CD4-positive, CD25-positive, alpha-beta regulatory T cell (primary cell): ENCODE measurements around the gene TECTA. TPM values are rescaled to one million over a fixed set of nuclear protein-coding genes. Genes with fewer than 3 reads are reported as not detected.
"Not testable (repeated sequence)": the region's sequence is repeated elsewhere in the genome, so short reads cannot be mapped to it uniquely, and the experiment has no call there.

Experiments
- ATAC-seq, 2 donors: fragments of 150-1000 bp; cut with Tn5 transposase; one replicate each; pipeline ENCODE4 v1.10.0; 2021; ENCODE audit warnings: low read depth in 2 of 2, moderate number of reproducible peaks in 2 of 2, moderate library complexity in 1 of 2
- DNase-seq, 3 donors: peaks; one replicate each; pipeline versions ENCODE4 v3.0.0 to v3.0.0-alpha.2; 2012 to 2022; ENCODE audit warnings: mixed read lengths in 1 of 3
- H3K27ac ChIP-seq: one replicate; pipeline ENCODE4 v1.7.0; 2013; ENCODE audit warnings: mild to moderate bottlenecking, low read length; ENCODE audit not compliant: insufficient read depth, poor library complexity, severe bottlenecking
- H3K27me3 ChIP-seq: one replicate; pipeline ENCODE4 v1.7.0; 2013; ENCODE audit warnings: low read length; ENCODE audit not compliant: control insufficient read depth, insufficient read depth
- H3K36me3 ChIP-seq: one replicate; pipeline ENCODE4 v1.7.0; 2013; ENCODE audit warnings: mild to moderate bottlenecking, low read length, moderate library complexity; ENCODE audit not compliant: control insufficient read depth, insufficient read depth
- H3K4me1 ChIP-seq: 2 replicates; pipeline ENCODE4 v1.7.0; 2013; ENCODE audit warnings: mild to moderate bottlenecking, low read length; ENCODE audit not compliant: insufficient read depth, control insufficient read depth, poor library complexity, severe bottlenecking
- H3K4me3 ChIP-seq: one replicate; pipeline ENCODE4 v1.7.0; 2013; ENCODE audit warnings: low read depth, mild to moderate bottlenecking, low read length, moderate library complexity
- H3K9me3 ChIP-seq, 2 experiments: 1 replicate in 1 of 2; 2 replicates in 1 of 2; pipeline ENCODE4 v1.7.0; 2013; ENCODE audit warnings: low read length in 2 of 2, mild to moderate bottlenecking in 1 of 2, moderate library complexity in 1 of 2; ENCODE audit not compliant: control insufficient read depth in 2 of 2
- H3K27ac Mint-ChIP-seq, 3 donors: one replicate each; pipeline ENCODE4 v1.8.0; 2020 to 2022; ENCODE audit warnings: mild to moderate bottlenecking in 3 of 3, mixed read lengths in 3 of 3, moderate library complexity in 2 of 3
- H3K27me3 Mint-ChIP-seq: one replicate; pipeline ENCODE4 v1.8.0; 2022; ENCODE audit warnings: mild to moderate bottlenecking, mixed read lengths
- H3K36me3 Mint-ChIP-seq: one replicate; pipeline ENCODE4 v1.8.0; 2020; ENCODE audit warnings: mixed read lengths
- H3K4me1 Mint-ChIP-seq, 4 donors: one replicate each; pipeline ENCODE4 v1.8.0; 2020 to 2022; ENCODE audit warnings: mixed read lengths in 4 of 4, mild to moderate bottlenecking in 1 of 4
- H3K4me3 Mint-ChIP-seq, 4 donors: one replicate each; pipeline ENCODE4 v1.8.0; 2020 to 2022; ENCODE audit warnings: mild to moderate bottlenecking in 4 of 4, mixed read lengths in 4 of 4, moderate library complexity in 3 of 4
- H3K9me3 Mint-ChIP-seq, 7 donors: one replicate each; pipeline ENCODE4 v1.8.0; 2020 to 2022; ENCODE audit warnings: mixed read lengths in 7 of 7, mild to moderate bottlenecking in 3 of 7, moderate library complexity in 2 of 7
- polyA plus RNA-seq, 4 donors: library from polyadenylated mRNA; unstranded; fragments of 300-500 nt; fragmentation: Illumina TruSeq; gene quantifications; one replicate each; pipeline ENCODE4 v1.2.3, GENCODE V29; 2021
- total RNA-seq: library from RNA; stranded (reverse); gene quantifications from one replicate; pipeline ENCODE4 v1.2.3, GENCODE V29; 2022

The TECTA gene
- total and polyA plus RNA-seq, 5 donors from 2014 or later, result 0.30 to 0.78 TPM; not detected in 3

- Histone ChIP-seq H3K36me3 (no peaks in the 10 kb centered on the region), H3K4me1 (no peaks in the 10 kb centered on the region), H3K4me3 (no peak overlapping the region), H3K27me3 (no peaks in the 10 kb centered on the region), H3K27ac (no peak overlapping the region), H3K9me3 (no peaks in the 10 kb centered on the region)
- DNase-seq, result no peak
- H3K27me3 Mint-ChIP-seq, result peaks cover 12% of the 10 kb centered on the region
- H3K27ac Mint-ChIP-seq, result peak overlapping the region in 1 of 3 donors; percentile 18
- ATAC-seq, result no peak
- H3K36me3 Mint-ChIP-seq, result no peaks in the 10 kb centered on the region
- peaks cover 0 to 3% (median 0%) of the 10 kb centered on the region in 4 donors for H3K4me1 Mint-ChIP-seq
- H3K4me3 Mint-ChIP-seq, result no peak overlapping the region
- H3K9me3 Mint-ChIP-seq, result peaks cover 0 to 1% (median 0%) of the 10 kb centered on the region in 7 donors
Observed at GRCh38 chr11:121109916-121110586, 9.0 kb downstream of the TECTA start.

- Histone ChIP-seq H3K27ac (no peak overlapping the region), H3K4me1 (no peaks in the 10 kb centered on the region), H3K4me3 (no peak overlapping the region), H3K36me3 (no peaks in the 10 kb centered on the region), H3K27me3 (no peaks in the 10 kb centered on the region), H3K9me3 (no peaks in the 10 kb centered on the region)
- H3K27ac Mint-ChIP-seq, result no peak overlapping the region
- peaks cover 0 to 1% (median 0%) of the 10 kb centered on the region in 7 donors for H3K9me3 Mint-ChIP-seq
- H3K36me3 Mint-ChIP-seq, result peaks cover 3% of the 10 kb centered on the region
- H3K4me3 Mint-ChIP-seq, result no peak overlapping the region
- DNase-seq, result no peak
- no peak for ATAC-seq
- peaks cover 13% of the 10 kb centered on the region for H3K27me3 Mint-ChIP-seq
- H3K4me1 Mint-ChIP-seq, result peaks cover 0 to 3% (median 0%) of the 10 kb centered on the region in 4 donors
Observed at GRCh38 chr11:121110871-121111724, 10.1 kb downstream of the TECTA start.

- no peaks in the 10 kb centered on the region for H3K9me3 ChIP-seq
- H3K36me3 ChIP-seq, result no peaks in the 10 kb centered on the region
- ATAC-seq (no peak), DNase-seq (peak in 2 of 3 donors; percentile 26 to 46)
- no peak overlapping the region for H3K27ac ChIP-seq
- Mint-ChIP-seq H3K4me3 (no peak overlapping the region), H3K4me1 (peaks cover 0 to 3% (median 0%) of the 10 kb centered on the region in 4 donors), H3K27me3 (peaks cover 9% of the 10 kb centered on the region), H3K27ac (no peak overlapping the region), H3K36me3 (peaks cover 3% of the 10 kb centered on the region), H3K9me3 (peaks cover 0 to 1% (median 0%) of the 10 kb centered on the region in 7 donors)
- no peak overlapping the region for H3K4me3 ChIP-seq
- H3K27me3 ChIP-seq, result no peaks in the 10 kb centered on the region
- no peaks in the 10 kb centered on the region for H3K4me1 ChIP-seq
Observed at GRCh38 chr11:121112498-121113455, 11.7 kb downstream of the TECTA start.

- Histone ChIP-seq H3K27ac (no peak overlapping the region), H3K9me3 (no peaks in the 10 kb centered on the region), H3K36me3 (no peaks in the 10 kb centered on the region), H3K27me3 (no peaks in the 10 kb centered on the region), H3K4me1 (no peaks in the 10 kb centered on the region), H3K4me3 (no peak overlapping the region)
- H3K9me3 Mint-ChIP-seq, result no peaks in the 10 kb centered on the region
- H3K27me3 Mint-ChIP-seq, result peaks cover 9% of the 10 kb centered on the region
- peaks cover 3% of the 10 kb centered on the region for H3K36me3 Mint-ChIP-seq
- H3K4me3 Mint-ChIP-seq, result no peak overlapping the region
- no peak for DNase-seq
- ATAC-seq, result no peak
- no peak overlapping the region for H3K27ac Mint-ChIP-seq
- H3K4me1 Mint-ChIP-seq, result peaks cover 0 to 3% (median 0%) of the 10 kb centered on the region in 4 donors
Observed at GRCh38 chr11:121113611-121114010, 12.6 kb downstream of the TECTA start.

- not testable (repeated sequence) for H3K27ac Mint-ChIP-seq, H3K27me3 ChIP-seq, H3K4me1 Mint-ChIP-seq, DNase-seq, H3K9me3 ChIP-seq, H3K4me3 ChIP-seq, H3K36me3 Mint-ChIP-seq, H3K36me3 ChIP-seq, H3K4me1 ChIP-seq, H3K27me3 Mint-ChIP-seq, H3K9me3 Mint-ChIP-seq, H3K4me3 Mint-ChIP-seq, H3K27ac ChIP-seq, ATAC-seq
Observed at GRCh38 chr11:121115024-121115423, 14.0 kb downstream of the TECTA start.

- H3K4me3 ChIP-seq, result no peak overlapping the region
- no peaks in the 10 kb centered on the region for H3K36me3 ChIP-seq
- peaks cover 3% of the 10 kb centered on the region for H3K36me3 Mint-ChIP-seq
- H3K27ac Mint-ChIP-seq, result no peak overlapping the region
- peaks cover 1 to 6% of the 10 kb centered on the region in 2 experiments for H3K9me3 ChIP-seq
- H3K9me3 Mint-ChIP-seq, result peaks cover 0 to 6% (median 2%) of the 10 kb centered on the region in 7 donors
- peaks cover 2% of the 10 kb centered on the region for H3K27me3 ChIP-seq
- no peak for ATAC-seq
- H3K4me3 Mint-ChIP-seq, result no peak overlapping the region
- H3K27me3 Mint-ChIP-seq, result peaks cover 5% of the 10 kb centered on the region
- no peak overlapping the region for H3K27ac ChIP-seq
- DNase-seq, result no peak
- no peaks in the 10 kb centered on the region for H3K4me1 ChIP-seq
- no peaks in the 10 kb centered on the region for H3K4me1 Mint-ChIP-seq
Observed at GRCh38 chr11:121117788-121118187, 16.7 kb downstream of the TECTA start.

- peaks cover 5 to 6% of the 10 kb centered on the region in 2 experiments for H3K9me3 ChIP-seq
- no peak for DNase-seq
- Mint-ChIP-seq H3K9me3 (peaks cover 2 to 15% (median 3%) of the 10 kb centered on the region in 7 donors), H3K27me3 (peaks cover 9% of the 10 kb centered on the region), H3K4me3 (no peak overlapping the region), H3K36me3 (peaks cover 3% of the 10 kb centered on the region), H3K27ac (no peak overlapping the region), H3K4me1 (no peaks in the 10 kb centered on the region)
- H3K4me1 ChIP-seq, result no peaks in the 10 kb centered on the region
- H3K27ac ChIP-seq, result no peak overlapping the region
- H3K36me3 ChIP-seq, result no peaks in the 10 kb centered on the region
- H3K4me3 ChIP-seq, result no peak overlapping the region
- H3K27me3 ChIP-seq, result peaks cover 2% of the 10 kb centered on the region
- ATAC-seq, result no peak
Observed at GRCh38 chr11:121119440-121119839, 18.4 kb downstream of the TECTA start.
